Aorta (tissue), 5 donors: ENCODE measurements around the gene ACOT12. TPM values are rescaled to one million over a fixed set of nuclear protein-coding genes. Genes with fewer than 3 reads are reported as not detected.
"Not testable (repeated sequence)": the region's sequence is repeated elsewhere in the genome, so short reads cannot be mapped to it uniquely, and the experiment has no call there.

Experiments
- ATAC-seq: fragments of 200-7000 bp; cut with Tn5 transposase; one replicate; pipeline ENCODE4 v1.9.1; 2022; ENCODE audit warnings: moderate library complexity; ENCODE audit not compliant: low FRiP score
- DNase-seq, 2 donors: peaks; one replicate each; pipeline ENCODE4 v3.0.0-alpha.2; 2020
- H3K27ac ChIP-seq, 2 donors: one replicate each; pipeline ENCODE4 v1.5.1; 2013; ENCODE audit warnings: low read length in 2 of 2, mild to moderate bottlenecking in 2 of 2, moderate library complexity in 2 of 2, control low read depth in 1 of 2, inconsistent platforms in 1 of 2, low read depth in 1 of 2
- H3K27me3 ChIP-seq, 2 donors: one replicate each; pipeline ENCODE4 v1.6.1; 2013; ENCODE audit warnings: control low read depth in 1 of 2, low read length in 1 of 2, mild to moderate bottlenecking in 1 of 2, moderate library complexity in 1 of 2; ENCODE audit not compliant: insufficient read depth in 2 of 2, control insufficient read depth in 1 of 2
- H3K36me3 ChIP-seq, 2 donors: one replicate each; pipeline ENCODE4 v1.6.1; 2013; ENCODE audit warnings: control low read depth in 1 of 2, low read length in 1 of 2, mild to moderate bottlenecking in 1 of 2; ENCODE audit not compliant: insufficient read depth in 2 of 2, control insufficient read depth in 1 of 2
- H3K4me1 ChIP-seq, 2 donors: one replicate each; pipeline ENCODE4 v1.6.1; 2013; ENCODE audit warnings: low read length in 2 of 2, control low read depth in 1 of 2, mild to moderate bottlenecking in 1 of 2, moderate library complexity in 1 of 2; ENCODE audit not compliant: insufficient read depth in 2 of 2, control insufficient read depth in 1 of 2
- H3K4me3 ChIP-seq, 2 donors: one replicate each; pipeline ENCODE4 v1.5.1; 2013; ENCODE audit warnings: low read length in 2 of 2, control low read depth in 1 of 2, mild to moderate bottlenecking in 1 of 2
- H3K9me3 ChIP-seq: one replicate; pipeline ENCODE4 v1.6.1; 2013; ENCODE audit warnings: mild to moderate bottlenecking, low read length; ENCODE audit not compliant: control insufficient read depth
- WGBS, 2 donors: extraction: QIAGEN DNeasy Blood & Tissue Kit; methylation state at CpG; one replicate each; pipeline ENCODE4 v1.1.7; 2013; 5-methylcytosine and 5-hydroxymethylcytosine counted together
- intact Hi-C, 2 donors: fragments of 100-400 bp; cut with DNase I; formaldehyde crosslinking; loops; one replicate each; pipeline versions ENCODE4 v1.14.2 to v1.15.0; 2022
- polyA plus RNA-seq, 2 donors: library from polyadenylated mRNA; stranded (reverse); fragments of 200-250 nt; gene quantifications; one replicate each; pipeline ENCODE4 v1.2.3, GENCODE V29; 2013
- total RNA-seq, 2 donors: library from RNA; stranded (reverse); fragmentation: NEBNext Ultra II Directional; extraction: Animal tissue kit (Norgen Biotek cat#: 25700); gene quantifications; one replicate each; pipeline ENCODE4 v1.2.1, GENCODE V29; 2021
- donor health status: healthy with polysubstance abuse.
- donor health status: Bipolar disorder and iron deficiency.
- donor health status: DM: no; HTN: no; CAD: no.
- donor health status: DM: no; HTN: no; CAD: no.
- donor health status: DM: yes; HTN: yes; CAD: no.

ACOT12 gene
- total and polyA plus RNA-seq, 4 donors, result 0.18 to 0.45 TPM; not detected in 2

DNA sequence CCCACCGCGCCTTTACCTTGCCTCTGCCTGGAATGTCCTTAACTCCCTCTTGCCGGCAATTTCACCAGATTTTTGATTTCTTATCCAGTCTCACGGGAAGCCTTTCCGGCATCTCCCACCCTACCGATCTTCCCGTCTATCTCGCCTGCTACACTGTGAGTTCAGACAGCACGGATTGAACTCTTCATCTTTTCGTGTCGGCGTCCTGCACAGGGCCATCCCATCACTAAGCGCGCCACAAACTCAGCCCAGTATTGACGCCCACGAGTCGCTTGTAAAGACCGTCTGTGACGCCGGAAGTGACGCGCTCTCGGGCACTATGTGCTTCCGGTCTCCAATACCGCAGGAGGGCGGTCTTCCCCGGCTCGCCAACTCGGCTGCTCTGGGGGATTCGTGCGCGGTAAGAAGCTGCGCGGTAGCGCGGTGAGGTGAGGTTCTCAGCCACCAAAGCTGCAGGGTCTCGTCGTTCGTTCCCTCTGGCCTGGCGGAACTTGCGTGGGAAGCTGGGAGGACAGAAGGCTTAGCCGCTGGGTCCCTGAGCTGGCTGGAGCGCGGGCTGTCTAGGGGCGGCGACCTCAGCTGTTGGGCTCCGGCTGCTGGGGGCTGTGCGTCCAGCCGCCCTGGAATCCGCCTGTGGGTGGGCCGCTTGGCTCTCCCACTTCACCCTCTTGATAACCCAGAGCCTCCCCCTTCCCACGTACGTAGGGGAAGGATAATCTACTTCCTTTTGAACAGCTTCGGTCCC is 92.5 kb downstream of the ACOT12 start, which contains the start of gene ZCCHC9:
ZCCHC9 (plus strand) TSS at position 317 of the 745 bp plus-strand sequence. CDS start 3,171 bp downstream, outside the sequence.
- intact Hi-C loops, result loop anchor here (2.0 to 5.0 kb wide), 2 partner anchors 69 kb away; partner anchors contain the start of gene CKMT2 (in 2 of the 2)
- DNase-seq (peak; percentile 97 to 98), ATAC-seq (peak; percentile 98)
- Histone ChIP-seq H3K27ac (peak within 1 kb of the TSS; percentile 57 to 87), H3K4me1 (peaks cover 0 to 3% of the 10 kb centered on the region in 2 donors), H3K4me3 (peak within 1 kb of the TSS; percentile 41 to 46), H3K27me3 (no peaks in the 10 kb centered on the region), H3K9me3 (no peaks in the 10 kb centered on the region), H3K36me3 (no peaks in the 10 kb centered on the region)
- WGBS, 2 donors, result 0 to 1% methylated on average over 54 of the region's 54 CpGs

DNA sequence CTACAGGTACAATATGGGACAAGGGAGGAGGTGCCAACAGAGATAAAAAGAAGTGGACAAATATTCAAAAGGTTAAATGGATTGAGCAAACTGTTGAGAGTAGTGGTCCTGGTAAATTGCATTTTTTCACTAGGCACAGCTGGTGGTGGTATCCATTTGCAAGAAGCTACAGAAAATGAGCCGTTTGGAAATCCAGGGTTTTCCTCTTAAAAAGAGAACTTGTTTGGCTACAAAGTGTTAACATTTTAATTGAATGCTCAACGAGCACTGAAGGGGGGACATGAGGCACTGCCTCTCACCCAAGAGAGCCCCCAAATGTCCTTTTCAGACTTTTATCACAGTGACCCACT is 93.0 kb downstream of the ACOT12 start:
- intact Hi-C loops, result loop anchor here (2.0 to 5.0 kb wide), 2 partner anchors 68 to 69 kb away; partner anchors contain the start of gene CKMT2 (in 2 of the 2)
- Histone ChIP-seq H3K4me3 (peak overlapping the region; percentile 41 to 44), H3K27me3 (no peaks in the 10 kb centered on the region), H3K27ac (peak overlapping the region; percentile 57 to 87), H3K4me1 (peaks cover 0 to 3% of the 10 kb centered on the region in 2 donors), H3K36me3 (no peaks in the 10 kb centered on the region), H3K9me3 (no peaks in the 10 kb centered on the region)
- no peak for ATAC-seq
- DNase-seq, result no peak
- WGBS, 2 donors, result 0% methylated on average over 2 of the region's 2 CpGs

DNA sequence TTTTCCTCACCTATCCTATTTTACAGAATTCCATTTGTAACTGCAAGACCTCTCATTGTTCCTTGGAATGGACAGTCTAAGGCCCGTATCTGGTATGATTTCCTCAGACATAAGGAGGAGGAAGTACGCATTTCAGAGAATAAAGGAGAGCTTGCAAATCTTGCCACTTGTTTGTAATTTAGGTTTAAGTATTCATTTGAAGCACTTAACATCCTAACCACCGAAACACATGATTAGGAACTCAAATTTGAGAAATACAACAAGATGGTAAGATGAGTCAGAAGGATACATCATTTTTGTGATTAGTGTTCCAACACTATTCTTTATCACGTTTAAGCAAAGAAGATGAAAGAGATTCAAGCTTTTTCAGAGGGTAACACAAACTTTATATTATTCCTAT is 96.4 kb downstream of the ACOT12 start:
- H3K9me3 ChIP-seq, result no peaks in the 10 kb centered on the region
- peaks cover 0 to 3% of the 10 kb centered on the region in 2 donors for H3K4me1 ChIP-seq
- no peak overlapping the region for H3K27ac ChIP-seq
- no peak overlapping the region for H3K4me3 ChIP-seq
- H3K27me3 ChIP-seq, result no peaks in the 10 kb centered on the region
- intact Hi-C loops, result no loop called here
- DNase-seq (no peak), ATAC-seq (no peak)
- 84 to 88% methylated on average over 4 of the region's 4 CpGs for WGBS, 2 donors
- H3K36me3 ChIP-seq, result no peaks in the 10 kb centered on the region

DNA sequence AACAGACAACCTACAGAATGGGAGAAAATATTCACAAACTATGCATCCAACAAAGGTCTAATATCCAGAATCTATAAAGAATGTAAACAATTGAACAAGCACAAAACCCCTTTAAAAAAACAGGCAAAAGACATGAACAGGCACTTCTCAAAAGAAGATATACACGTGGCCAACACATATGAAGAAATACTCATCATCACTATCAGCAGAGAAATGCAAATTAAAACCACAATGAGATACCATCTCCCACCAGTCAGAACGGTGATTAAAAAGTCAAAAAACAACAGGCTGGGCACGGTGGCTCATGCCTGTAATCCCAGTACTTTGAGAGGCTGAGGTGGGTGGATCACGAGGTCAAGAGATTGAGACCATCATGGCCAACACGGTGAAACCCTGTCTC is 99.9 kb downstream of the ACOT12 start:
- ATAC-seq, H3K27ac ChIP-seq, DNase-seq, intact Hi-C loops, H3K36me3 ChIP-seq, H3K27me3 ChIP-seq, H3K4me1 ChIP-seq, H3K4me3 ChIP-seq, H3K9me3 ChIP-seq: not testable (repeated sequence)
- WGBS, 2 donors, result 94 to 99% methylated on average over 5 of the region's 5 CpGs

DNA sequence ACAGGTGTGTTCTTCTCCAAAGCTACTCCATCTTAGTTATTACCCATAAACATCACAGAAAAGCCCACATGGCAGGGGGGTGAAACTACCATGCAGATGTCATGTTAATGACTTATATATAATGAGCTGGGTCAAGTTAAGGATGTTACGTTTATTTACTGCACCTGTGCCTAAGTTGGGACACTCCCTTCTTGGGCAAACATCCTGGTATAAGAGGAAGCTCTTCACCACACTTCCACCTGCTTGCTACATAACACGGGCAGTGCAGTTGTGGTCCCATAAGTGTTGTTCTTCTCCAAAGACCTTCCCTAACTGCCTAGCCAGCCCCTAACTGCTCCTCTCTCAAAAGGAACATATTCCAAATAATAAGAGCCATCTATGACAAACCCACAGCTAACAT is 101.8 kb downstream of the ACOT12 start:
- intact Hi-C loops, result no loop called here

DNA sequence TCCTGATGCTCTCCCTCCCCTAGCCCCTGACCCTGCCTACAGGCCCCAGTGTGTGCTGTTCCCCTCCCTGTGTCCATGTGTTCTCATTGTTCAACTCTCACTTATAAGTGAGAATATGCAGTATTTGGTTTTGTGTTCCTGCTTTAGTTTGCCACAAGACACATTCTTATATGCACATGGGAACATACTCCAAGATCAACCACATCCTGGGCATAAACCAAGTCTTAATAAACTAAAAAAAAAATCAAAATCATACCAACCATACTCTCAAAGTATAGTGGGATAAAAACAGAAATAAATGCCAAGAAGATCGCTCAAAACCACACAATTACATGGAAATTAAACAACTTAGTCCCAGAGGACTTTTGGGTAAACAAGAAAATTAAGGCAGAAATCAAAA is 103.8 kb downstream of the ACOT12 start:
- Histone ChIP-seq H3K4me3 (no peak overlapping the region), H3K27ac (no peak overlapping the region), H3K36me3 (no peaks in the 10 kb centered on the region), H3K4me1 (no peaks in the 10 kb centered on the region), H3K9me3 (peaks cover 2% of the 10 kb centered on the region), H3K27me3 (no peaks in the 10 kb centered on the region)
- WGBS, 2 donors, result 14 to 32% methylated on average over 1 of the region's 1 CpG
- intact Hi-C loops, result no loop called here
- ATAC-seq (no peak), DNase-seq (no peak)

More for the DNA sequence above, 101.8 kb downstream of the ACOT12 start:
- no peak overlapping the region for H3K27ac ChIP-seq
- H3K4me1 ChIP-seq, result no peaks in the 10 kb centered on the region
- H3K27me3 ChIP-seq, result no peaks in the 10 kb centered on the region
- H3K36me3 ChIP-seq, result no peaks in the 10 kb centered on the region
- 98 to 100% methylated on average over 2 of the region's 2 CpGs for WGBS, 2 donors
- H3K9me3 ChIP-seq, result peaks cover 2% of the 10 kb centered on the region
- H3K4me3 ChIP-seq, result no peak overlapping the region
- DNase-seq (no peak), ATAC-seq (no peak)

DNA sequence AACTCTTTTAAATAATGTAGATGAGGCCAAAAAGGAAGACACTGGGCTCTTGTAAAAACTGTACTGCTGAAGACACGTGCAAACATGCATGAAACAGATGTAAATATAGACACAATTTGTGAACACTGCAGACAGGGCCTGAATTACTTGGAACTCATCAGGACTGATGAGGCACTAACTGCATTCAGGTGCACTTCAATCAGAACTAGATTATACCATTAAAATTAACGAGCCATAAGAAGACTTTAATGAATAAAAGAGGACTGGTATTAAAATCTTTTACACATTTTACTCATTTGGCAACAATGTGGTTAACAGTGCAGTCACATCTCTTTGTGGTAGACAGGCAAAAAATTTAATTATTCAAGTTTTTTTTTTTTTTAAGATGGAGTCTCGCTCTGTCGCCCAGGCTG is 105.9 kb downstream of the ACOT12 start:
- H3K4me1 ChIP-seq, result no peaks in the 10 kb centered on the region
- no peak for ATAC-seq
- 87 to 89% methylated on average over 4 of the region's 4 CpGs for WGBS, 2 donors

DNA sequence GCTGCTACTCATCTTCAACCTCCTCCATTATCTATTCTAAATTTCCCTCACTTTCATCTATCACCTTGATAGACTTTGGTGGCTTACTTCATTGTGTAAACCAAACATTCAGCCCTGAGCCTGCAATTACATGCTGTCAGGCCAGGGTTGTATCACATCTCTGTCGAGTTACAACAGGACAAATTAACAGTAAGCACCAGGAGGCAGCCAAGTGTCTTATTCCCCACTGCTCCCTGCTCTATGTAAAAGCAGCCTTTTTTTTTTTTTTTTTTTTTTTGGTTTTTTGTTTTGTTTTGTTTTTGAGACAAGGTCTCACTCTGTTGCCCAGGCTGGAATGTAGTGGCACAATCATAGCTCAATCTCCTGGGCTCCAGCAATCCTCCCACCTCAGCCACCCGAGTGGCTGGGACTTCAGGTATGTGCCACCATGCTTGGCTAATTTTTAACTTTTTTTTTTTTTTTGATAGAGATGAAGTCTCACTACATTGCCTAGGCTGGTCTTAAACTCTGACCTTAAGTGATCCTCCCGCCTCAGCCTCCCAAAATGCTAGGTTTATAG is 107.8 kb downstream of the ACOT12 start:
- Histone ChIP-seq H3K4me1 (no peaks in the 10 kb centered on the region), H3K4me3 (no peak overlapping the region), H3K27ac (no peak overlapping the region), H3K9me3 (no peaks in the 10 kb centered on the region), H3K27me3 (no peaks in the 10 kb centered on the region), H3K36me3 (no peaks in the 10 kb centered on the region)
- no peak for DNase-seq
- no peak for ATAC-seq
- WGBS, 2 donors, result 58 to 69% methylated on average over 3 of the region's 3 CpGs
- intact Hi-C loops, result no loop called here

More for the DNA sequence above, 105.9 kb downstream of the ACOT12 start:
- Histone ChIP-seq H3K36me3 (no peaks in the 10 kb centered on the region), H3K27ac (no peak overlapping the region), H3K9me3 (peaks cover 2% of the 10 kb centered on the region), H3K27me3 (no peaks in the 10 kb centered on the region), H3K4me3 (no peak overlapping the region)
- intact Hi-C loops, result no loop called here
- no peak for DNase-seq

DNA sequence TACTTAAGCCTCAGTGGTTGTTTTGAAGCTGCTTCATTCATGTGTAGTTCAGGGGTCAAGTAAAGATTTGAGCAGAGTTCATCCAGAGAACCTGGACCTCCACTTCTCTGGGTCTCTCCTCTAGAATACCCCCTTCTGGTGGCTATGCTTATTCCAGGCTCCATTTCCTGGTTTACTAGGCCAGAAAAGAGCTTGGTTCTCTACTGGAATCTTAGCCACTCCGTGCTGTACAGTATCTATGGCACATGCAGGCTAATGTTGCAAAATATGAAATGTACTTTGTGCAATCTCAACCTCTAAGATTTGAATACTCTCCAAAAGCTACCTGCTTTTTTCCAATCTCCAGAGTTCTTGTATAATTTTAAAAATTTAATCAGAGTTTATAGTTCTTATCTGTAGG is 110.0 kb downstream of the ACOT12 start:
- no peak for DNase-seq
- Histone ChIP-seq H3K27ac (no peak overlapping the region), H3K9me3 (no peaks in the 10 kb centered on the region), H3K4me1 (no peaks in the 10 kb centered on the region), H3K36me3 (no peaks in the 10 kb centered on the region), H3K4me3 (no peak overlapping the region), H3K27me3 (no peaks in the 10 kb centered on the region)
- ATAC-seq, result no peak
- intact Hi-C loops, result no loop called here
- WGBS, 2 donors, result 82 to 95% methylated on average over 1 of the region's 1 CpG
